H1 (cell line): ENCODE data around the gene CPLANE2. TPM values are rescaled to one million over a fixed set of nuclear protein-coding genes. Genes with fewer than 3 reads are reported as not detected.

Experiments used
- EP300 ChIP-seq, 2 experiments: IDR thresholded peaks; 1 replicate in 1 of 2; 2 replicates in 1 of 2; pipeline ENCODE4 v1.6.1; 2011 to 2012; ENCODE audit warnings: low read depth in 2 of 2, low read length in 2 of 2, mild to moderate bottlenecking in 2 of 2, borderline replicate concordance in 1 of 2, inconsistent platforms in 1 of 2, moderate library complexity in 1 of 2
- JUND ChIP-seq: IDR thresholded peaks from 2 replicates; pipeline ENCODE4 v1.6.1; 2011; ENCODE audit warnings: mild to moderate bottlenecking, improper control_type of control experiment, low read length
- POLR2A ChIP-seq, 2 experiments: IDR thresholded peaks; 1 replicate in 1 of 2; 2 replicates in 1 of 2; pipeline ENCODE4 v1.6.1; 2011; ENCODE audit warnings: low read depth in 2 of 2, low read length in 2 of 2, mild to moderate bottlenecking in 2 of 2; ENCODE audit errors: control extremely low read depth in 1 of 2
- SP1 ChIP-seq: IDR thresholded peaks from 2 replicates; pipeline ENCODE4 v1.6.1; 2011; ENCODE audit warnings: low read depth, low read length
- TAF1 ChIP-seq: IDR thresholded peaks from 2 replicates; pipeline ENCODE4 v1.6.1; 2011; ENCODE audit warnings: mild to moderate bottlenecking, low read depth, low read length
- TEAD4 ChIP-seq: IDR thresholded peaks from 2 replicates; pipeline ENCODE4 v1.6.1; 2012; ENCODE audit warnings: low read depth, low read length, inconsistent platforms, mixed read lengths
- polyA plus RNA-seq, 7 experiments: library from polyadenylated mRNA; depleted of rRNA in 3 of 7; stranded (reverse) in 5 of 7; unstranded in 2 of 7; fragments of >200 nt in 5 of 7; fragments of 200-250 nt in 2 of 7; gene quantifications; 1 replicate in 5 of 7; 2 replicates in 1 of 7; 4 replicates in 1 of 7; pipeline versions ENCODE4 v1.2.1 to v1.2.3, GENCODE V29; 2011 to 2013; ENCODE audit warnings: missing spikeins in 2 of 7, mixed read lengths in 2 of 7
- small RNA-seq: library from polyadenylated mRNA; stranded (forward); fragments of <200 nt; extraction: miRNeasy Mini kit (QIAGEN cat#:217004); gene quantifications from one replicate; pipeline ENCODE3, GENCODE V24; 2013; ENCODE audit not compliant: insufficient read depth
- total RNA-seq: library from RNA; stranded (reverse); fragmentation: NEBNext Ultra II Directional; extraction: Animal tissue kit (Norgen Biotek cat#: 25700); gene quantifications from 2 replicates; pipeline ENCODE4 v1.2.1, GENCODE V29; 2021

CPLANE2 gene
- total and polyA plus RNA-seq, 2 of the 8 experiments (the other 6 are each of a cell fraction or from before 2014, with no cell fraction given) = 2.3 to 2.5 TPM

DNA sequence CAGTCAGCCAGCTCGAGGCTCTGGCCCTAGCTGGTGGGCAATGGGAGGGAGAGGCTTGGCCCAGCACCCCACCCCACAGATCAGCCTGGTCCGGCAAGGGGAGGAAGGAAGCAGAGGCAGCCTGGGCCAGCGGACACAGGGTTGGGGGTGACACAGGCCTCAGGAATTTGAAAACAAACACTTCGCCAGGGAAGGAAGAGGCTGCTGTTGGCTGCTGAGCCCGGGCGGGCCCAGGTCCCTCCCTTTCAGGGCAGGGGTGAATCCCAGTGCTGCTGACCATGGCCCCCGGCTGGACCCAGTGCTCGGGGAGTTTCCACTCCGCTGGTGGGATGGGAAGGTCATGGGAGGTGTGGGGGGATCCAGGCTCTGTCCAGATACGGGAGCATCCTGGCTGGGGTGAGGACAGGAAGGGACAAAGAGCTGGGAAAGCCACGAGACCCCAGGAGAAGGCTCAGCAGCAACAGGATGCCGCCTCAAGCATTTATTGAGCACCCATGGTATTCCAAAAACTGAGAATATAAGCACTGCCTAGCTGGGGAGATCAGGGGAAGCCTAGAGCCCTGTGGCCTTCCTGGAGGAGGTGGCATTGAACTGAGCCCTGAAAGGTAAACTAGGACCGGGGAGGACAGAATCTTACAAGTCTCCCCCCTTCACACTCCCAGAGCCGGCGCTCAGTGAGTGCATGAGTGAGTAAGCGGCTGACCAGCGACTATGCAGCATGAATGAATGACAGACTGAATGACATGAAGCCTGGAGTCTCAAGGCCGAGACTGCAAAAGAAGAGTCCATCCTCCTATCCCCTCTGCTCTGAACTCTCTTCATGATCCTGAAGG, 54.9 kb downstream of the CPLANE2 start (continued):
- TF ChIP-seq TAF1 (peak; percentile 50), SP1 (0 out of 2 replicates have a peak, but pooled peaks have one; percentile 44), JUND (peak; percentile 93), TEAD4 (0 out of 2 replicates have a peak, but pooled peaks have one; percentile 66), POLR2A (IDR thresholded peaks at IDR 0.05; ENCODE audit: control extremely low read depth in 1 of 2, low read depth in 2 of 2, low read length in 2 of 2) (peak in 1 of 2 experiments; percentile 69; a peak in 2 of 3 replicates), EP300 (IDR thresholded peaks at IDR 0.05; ENCODE audit: borderline replicate concordance in 1 of 2, low read depth in 2 of 2, low read length in 2 of 2) (0 out of 3 replicates have a peak, but pooled peaks of 1 of the 2 experiments have one; percentile 14)

Small RNAs within 50 kb of the gene (small RNA-seq; reads per million reads assigned to genes)
- gene MT1XP1 = not detected

Other genes with a start within 250 kb of the CPLANE2 start
- not detected in 2 replicates for gene SRARP, start 232.9 kb downstream of the CPLANE2 start, total RNA-seq
- not detected in 2 replicates for gene SRARP, start 232.9 kb downstream of the CPLANE2 start, polyA plus RNA-seq (2011; rRNA removed)
- gene HSPB7, start 219.1 kb downstream of the CPLANE2 start, total RNA-seq = not detected in 2 replicates
- gene HSPB7, start 219.1 kb downstream of the CPLANE2 start, polyA plus RNA-seq (2011; rRNA removed) = 0.19 TPM in 1 of 2 replicates, not detected in the other
- 0.95 and 1.3 TPM in 2 replicates for gene CLCNKA, start 215.1 kb downstream of the CPLANE2 start, total RNA-seq
- 2.0 and 3.9 TPM in 2 replicates for gene CLCNKA, start 215.1 kb downstream of the CPLANE2 start, polyA plus RNA-seq (2011; rRNA removed)
- gene CLCNKB, start 193.4 kb downstream of the CPLANE2 start, total RNA-seq = 1.2 and 1.4 TPM in 2 replicates
- 3.5 and 5.7 TPM in 2 replicates for gene CLCNKB, start 193.4 kb downstream of the CPLANE2 start, polyA plus RNA-seq (2011; rRNA removed)
- gene FAM131C, start 163.5 kb downstream of the CPLANE2 start, total RNA-seq = 0.25 and 0.78 TPM in 2 replicates
- gene FAM131C, start 163.5 kb downstream of the CPLANE2 start, polyA plus RNA-seq (2011; rRNA removed) = 0.73 and 1.6 TPM in 2 replicates
- gene EPHA2, start 81.1 kb downstream of the CPLANE2 start, total RNA-seq = 28.4 and 33.6 TPM in 2 replicates
- gene EPHA2, start 81.1 kb downstream of the CPLANE2 start, polyA plus RNA-seq (2011; rRNA removed) = 26.8 and 42.2 TPM in 2 replicates
- 51.9 and 56.4 TPM in 2 replicates for gene ARHGEF19, start 24.5 kb downstream of the CPLANE2 start, total RNA-seq
- 47.5 and 69.2 TPM in 2 replicates for gene ARHGEF19, start 24.5 kb downstream of the CPLANE2 start, polyA plus RNA-seq (2011; rRNA removed)
- gene FBXO42, start 115.3 kb upstream of the CPLANE2 start, total RNA-seq = 17.0 and 17.4 TPM in 2 replicates
- 14.4 and 15.1 TPM in 2 replicates for gene FBXO42, start 115.3 kb upstream of the CPLANE2 start, polyA plus RNA-seq (2011; rRNA removed)
- gene SZRD1, start 130.1 kb upstream of the CPLANE2 start, total RNA-seq = 108 and 116 TPM in 2 replicates
- gene SZRD1, start 130.1 kb upstream of the CPLANE2 start, polyA plus RNA-seq (2011; rRNA removed) = 97.8 and 108 TPM in 2 replicates
- not detected in 2 replicates for gene SPATA21, start 200.2 kb upstream of the CPLANE2 start, total RNA-seq
- gene SPATA21, start 200.2 kb upstream of the CPLANE2 start, polyA plus RNA-seq (2011; rRNA removed) = 0.25 TPM in 1 of 2 replicates, not detected in the other
- 24.4 and 26.6 TPM in 2 replicates for gene NECAP2, start 203.5 kb upstream of the CPLANE2 start, total RNA-seq
- gene NECAP2, start 203.5 kb upstream of the CPLANE2 start, polyA plus RNA-seq (2011; rRNA removed) = 29.1 and 29.7 TPM in 2 replicates